ENCODE measurements around the gene DUS1L.

The DUS1L gene

GRCh38 chr17:82022310-82022980 lies 43.2 kb downstream of the DUS1L start, which contains the start of gene CENPX:
CENPX (minus strand) TSS chr17:82022878; CDS start chr17:82022861, 17 bp downstream.
- no peak for DNase-seq

- DNase-seq = no peak
Measured at GRCh38 chr17:82021900-82022309, 43.7 kb downstream of the DUS1L start.

DNA sequence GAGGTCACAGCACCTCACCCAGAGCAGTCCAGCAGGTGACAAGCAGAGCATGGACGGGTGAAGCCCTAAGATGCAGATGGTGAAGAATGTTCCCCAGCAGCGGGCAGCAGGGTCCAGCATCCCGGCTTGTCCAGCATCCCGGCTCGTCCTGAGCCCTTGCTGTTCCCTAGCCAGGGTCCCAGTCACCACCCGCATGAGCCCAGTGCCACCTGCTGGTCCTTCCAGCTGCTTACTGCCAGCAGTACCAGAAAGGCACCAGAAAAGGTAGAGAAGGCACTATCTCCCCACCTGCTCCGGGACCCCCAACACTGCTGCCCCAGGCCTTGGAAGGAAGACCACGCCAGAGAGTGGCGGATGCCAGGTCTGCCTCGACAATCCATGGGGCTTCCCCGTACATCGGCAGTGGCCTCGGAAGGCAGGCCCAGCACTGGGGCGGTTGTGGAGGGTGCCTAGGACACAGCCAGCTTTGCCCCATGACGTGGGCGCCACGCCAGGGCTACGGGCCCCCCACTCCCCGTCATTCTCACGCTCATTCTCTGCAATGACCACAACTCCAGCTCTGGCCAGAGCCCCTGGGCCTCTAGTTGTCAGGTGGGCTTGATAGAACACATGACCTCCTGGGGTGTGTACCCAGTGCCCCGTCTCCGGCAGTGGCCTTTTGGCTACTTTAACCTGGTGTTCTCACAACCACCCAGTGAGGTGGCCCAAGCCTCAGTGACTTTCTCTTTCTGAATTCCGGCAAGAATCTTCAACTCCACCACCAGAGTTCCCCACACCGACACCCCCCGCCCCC lies 44.3 kb downstream of the DUS1L start:
- peak; percentile 26 for DNase-seq

DNA sequence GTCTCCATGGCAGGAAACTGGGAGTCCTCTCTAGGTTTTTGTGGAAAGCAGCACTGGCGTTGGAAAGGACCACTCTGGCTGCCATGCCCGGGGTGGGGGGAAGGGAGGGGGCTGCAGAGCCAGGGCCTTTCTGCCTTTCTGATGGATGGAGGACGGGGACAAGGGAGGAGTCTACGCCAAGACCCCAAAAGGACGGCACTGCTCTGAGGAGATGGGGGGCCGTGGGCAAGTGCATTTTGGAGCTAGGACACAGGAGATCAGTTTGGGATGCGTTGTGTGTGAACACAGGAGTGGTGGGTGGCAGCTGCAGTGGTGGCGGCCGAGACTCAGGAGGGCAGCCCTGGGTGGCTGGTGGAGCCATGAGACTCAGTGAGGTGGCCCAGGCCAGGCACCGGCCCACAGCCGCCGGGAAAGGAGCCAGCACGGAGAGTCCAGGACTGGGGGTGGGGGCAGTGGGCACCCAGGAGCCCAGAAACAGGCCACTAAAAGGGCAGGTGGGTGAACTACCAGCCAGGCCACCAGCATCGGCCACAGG lies 45.0 kb downstream of the DUS1L start:
- DNase-seq = no peak

- DNase-seq = no peak
Measured at GRCh38 chr17:82019690-82020571, 45.7 kb downstream of the DUS1L start.

- no peak for DNase-seq
Measured at GRCh38 chr17:82018989-82019689, 46.5 kb downstream of the DUS1L start.

GRCh38 chr17:82018152-82018988 lies 47.2 kb downstream of the DUS1L start:
- no peak for DNase-seq

DNA sequence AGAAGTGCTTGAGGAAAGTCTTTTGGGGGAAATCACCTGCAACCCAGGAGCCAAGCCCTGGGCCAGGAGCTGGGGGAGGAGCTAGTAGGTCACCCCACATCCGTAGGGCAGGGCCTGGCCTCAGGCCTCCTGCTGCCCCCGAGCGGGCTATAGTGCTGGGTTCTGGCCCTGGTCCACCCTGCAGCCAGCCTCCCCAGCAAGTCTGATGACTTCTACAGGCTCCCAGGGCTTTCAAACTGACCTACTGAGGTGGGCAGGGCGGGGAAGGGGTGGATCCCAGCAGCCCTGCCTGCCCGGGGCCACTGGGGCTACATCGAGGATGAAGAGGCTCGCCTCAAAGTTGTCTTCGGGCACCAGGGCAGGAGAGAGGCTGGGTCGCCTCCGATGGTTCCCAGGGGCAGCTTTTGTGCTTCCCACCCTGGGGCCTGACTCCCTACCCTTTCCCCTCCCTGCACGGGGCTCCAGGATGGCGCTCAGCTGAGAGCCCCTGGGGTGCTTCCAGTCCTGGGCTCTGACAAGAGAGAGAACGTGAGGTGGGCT lies 47.9 kb downstream of the DUS1L start:
- no peak for DNase-seq

DNA sequence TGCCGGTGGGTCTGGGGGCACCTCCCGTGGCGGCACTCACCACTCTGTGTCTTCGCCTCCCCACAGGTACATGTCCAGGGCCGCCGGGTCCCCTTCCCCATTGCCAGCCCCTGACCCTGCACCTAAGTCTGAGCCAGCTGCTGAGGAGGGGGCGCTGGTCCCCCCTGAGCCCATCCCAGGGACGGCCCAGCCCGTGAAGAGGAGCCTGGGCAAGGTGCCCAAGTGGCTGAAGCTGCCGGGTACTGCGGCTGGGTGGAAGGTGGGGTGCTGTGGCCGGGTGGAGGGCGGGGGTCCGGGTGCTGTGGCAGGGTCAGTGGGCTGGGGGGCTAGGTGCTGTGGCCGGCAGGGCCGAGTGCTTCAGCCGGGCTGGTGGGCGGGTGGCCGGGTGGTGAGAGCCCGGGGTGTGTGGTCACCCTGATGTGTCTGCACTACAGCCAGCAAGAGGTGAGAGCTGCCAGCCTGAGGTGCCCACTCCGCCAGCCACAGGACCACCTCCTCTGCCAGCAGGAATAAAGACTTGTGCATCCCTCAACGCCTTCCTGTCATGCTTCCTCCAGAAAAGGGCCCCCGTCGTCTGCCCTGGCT lies 48.6 kb downstream of the DUS1L start:
- no peak for DNase-seq

DNA sequence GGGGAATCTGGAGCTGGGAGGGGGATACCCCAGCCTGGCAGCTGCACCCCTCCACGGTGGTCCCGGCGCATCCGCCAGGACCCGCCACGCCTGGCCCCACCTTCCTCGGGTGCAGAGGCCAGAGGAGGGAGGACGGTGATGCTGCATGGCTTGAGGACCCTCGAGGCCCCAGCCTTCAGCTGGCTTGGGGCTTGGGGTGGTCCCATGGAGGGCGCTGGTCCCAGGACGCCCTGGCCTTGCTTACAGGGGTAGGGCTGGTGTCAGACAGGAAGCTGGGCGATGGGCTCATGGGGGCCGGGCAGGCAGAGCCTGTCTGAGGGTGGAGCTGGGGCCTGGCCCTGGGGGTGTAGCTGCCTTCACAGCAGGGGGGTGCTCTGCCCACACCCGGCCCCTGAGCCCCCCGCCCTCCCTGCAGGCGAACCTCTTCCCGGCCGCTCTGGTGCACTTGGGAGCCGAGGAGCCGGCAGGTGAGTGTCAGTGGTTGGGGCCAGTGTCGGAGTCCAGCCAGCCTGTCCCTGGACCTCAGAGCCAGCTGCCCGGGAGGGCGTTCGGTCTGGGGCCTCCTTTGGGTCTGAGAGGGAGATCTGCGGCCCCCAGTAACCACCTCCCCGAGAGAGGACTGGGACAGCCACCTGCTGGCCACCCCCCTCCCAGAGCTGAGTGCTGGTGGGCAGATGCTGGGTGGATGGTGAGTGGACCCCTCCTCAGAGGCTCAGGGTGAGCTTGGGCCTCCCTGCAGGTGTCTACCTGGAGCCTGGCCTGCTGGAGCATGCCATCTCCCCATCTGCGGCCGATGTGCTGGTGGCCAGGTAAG lies 49.3 kb downstream of the DUS1L start:
- DNase-seq = no peak

DNA sequence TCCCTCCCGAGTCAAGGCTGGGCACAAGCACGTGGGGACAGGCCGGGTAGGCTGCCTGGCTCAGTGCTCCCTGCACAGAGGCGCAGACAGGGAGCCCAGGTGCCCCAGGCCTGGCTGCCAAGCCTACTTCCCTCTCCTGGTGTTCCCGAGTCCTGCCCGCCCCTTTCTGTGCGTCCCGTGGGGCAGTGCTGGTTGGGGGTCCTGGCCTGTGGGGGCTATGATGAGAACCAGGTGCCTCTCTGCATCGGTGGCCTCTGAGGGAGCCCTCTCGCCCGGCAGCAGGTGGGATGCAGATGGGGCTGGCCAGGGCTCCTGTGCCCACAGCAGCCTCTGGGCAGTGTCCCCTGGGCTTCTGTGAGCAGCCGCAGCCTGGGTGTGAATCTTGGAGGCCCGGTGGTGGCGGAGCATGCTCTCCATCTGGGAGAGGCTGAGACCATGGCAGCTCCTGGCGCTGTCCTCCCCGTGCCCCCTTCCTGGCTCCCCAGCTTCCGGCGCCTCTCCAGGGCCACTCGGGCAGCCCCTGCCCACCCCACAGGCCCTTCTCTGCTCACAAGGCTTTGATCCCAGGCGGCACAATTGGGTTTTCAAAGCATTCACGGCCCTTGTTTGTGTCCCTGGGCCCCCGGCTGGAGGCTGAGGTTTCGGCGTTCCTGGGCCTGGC lies 50.2 kb downstream of the DUS1L start:
- no peak for DNase-seq

GRCh38 chr17:82014971-82015310 lies 50.7 kb downstream of the DUS1L start:
- no peak for DNase-seq

DNA sequence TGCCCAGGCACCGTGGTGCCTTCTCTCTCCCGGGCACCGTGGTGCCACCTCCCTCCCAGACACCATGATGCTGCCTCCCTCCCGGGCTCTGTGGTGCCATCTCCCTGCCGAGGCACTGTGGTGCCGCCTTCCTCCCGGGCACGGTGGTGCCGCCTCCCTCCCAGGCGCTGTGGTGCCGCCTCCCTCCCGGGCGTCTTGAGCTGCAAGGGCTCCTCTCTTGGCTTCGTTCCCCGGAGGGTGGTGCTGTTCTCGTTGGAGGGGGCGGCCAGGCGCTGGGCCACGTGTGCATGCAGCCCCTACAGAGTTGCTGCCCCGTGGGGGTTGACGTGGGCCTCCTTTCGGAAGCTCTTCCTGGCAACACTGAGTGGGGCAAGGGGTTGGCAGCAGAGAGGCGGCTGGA lies 51.2 kb downstream of the DUS1L start:
- DNase-seq = no peak

GRCh38 chr17:82013772-82014321 lies 51.8 kb downstream of the DUS1L start:
- no peak for DNase-seq

DNA sequence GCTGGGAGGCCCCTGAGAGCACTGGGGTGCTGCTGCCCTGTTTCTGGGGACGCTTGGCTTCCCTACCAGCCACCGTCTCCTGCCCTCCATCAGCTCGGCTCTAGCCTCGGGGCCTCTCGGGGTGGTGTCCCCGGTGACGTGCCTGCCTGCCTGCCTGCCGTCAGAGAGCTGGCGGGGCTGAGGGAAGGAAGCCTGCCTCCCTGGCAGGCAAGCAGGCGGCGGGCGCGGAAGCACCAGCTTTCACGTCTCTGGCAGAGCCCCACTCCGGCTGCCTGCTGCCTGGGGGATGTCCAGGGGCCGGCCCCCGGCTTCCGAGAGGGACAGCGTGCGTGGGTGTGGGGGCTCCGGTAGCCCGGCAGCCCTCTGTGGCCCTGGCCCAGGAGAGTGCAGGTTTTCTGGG lies 52.3 kb downstream of the DUS1L start:
- DNase-seq = no peak

- DNase-seq = no peak
Measured at GRCh38 chr17:82012640-82013295, 52.8 kb downstream of the DUS1L start.

DNA sequence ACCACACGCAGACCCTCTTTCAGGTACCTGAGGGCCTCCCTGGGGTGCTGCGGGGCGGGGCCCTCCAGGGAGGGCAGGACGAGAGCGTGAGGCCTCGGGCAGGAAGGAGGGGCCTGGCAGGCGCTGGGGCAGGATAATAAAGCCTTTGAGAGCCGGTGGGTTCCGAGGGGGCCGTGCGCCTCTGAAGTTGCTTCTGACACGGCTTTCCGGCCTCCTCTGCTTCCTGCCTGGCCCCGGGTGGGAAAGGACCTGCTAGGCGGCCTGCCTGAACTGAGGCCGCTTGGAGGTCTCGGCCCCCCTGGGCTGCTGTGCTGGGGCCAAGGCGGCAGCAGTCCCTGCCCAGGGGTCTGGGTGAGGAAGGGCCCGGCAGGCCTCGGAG lies 53.4 kb downstream of the DUS1L start:
- DNase-seq = no peak

DNA sequence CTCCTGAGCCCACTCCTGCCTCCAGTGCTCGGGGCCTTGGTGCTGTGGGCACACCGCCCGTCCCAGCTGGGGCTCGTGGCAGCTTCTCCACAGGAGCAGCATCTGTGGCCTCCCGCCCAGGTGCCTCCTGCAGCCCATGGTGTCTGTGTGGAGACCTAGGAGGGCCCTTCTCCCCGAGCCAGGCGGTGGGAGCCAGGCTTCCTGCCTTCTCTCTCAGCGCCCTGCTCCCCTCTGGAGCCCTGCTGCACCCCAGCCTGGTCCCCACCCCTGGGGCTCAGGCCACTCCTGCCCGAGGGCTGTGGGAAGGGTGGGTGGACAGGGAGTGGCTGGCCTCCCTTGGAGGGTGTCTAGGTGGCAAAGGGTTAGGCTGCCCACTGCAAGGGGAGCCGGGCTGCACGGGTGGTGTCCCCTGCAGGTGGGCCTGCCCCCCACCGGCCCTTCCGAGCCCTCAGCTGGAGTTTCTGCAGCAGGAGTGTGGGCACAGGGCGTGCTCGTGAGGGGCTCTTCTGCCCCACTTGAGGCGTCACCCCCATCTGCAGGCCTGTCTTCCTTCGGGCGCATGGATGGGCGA lies 53.9 kb downstream of the DUS1L start:
- no peak for DNase-seq

Measured in NCI-H2029 (cell line).